ENCODE results near the gene KLHL29. TPM values are rescaled to one million over a fixed set of nuclear protein-coding genes. Genes with fewer than 3 reads are reported as not detected.

Gene KLHL29
- total RNA-seq, 1 donor from 2014 or later, result 12.9 TPM

- H3K36me3 ChIP-seq, result no peaks in the 10 kb centered on the region
- ATAC-seq (peak; percentile 26 to 48), DNase-seq (no peak)
- no peak overlapping the region for H3K4me3 ChIP-seq
- H3K27ac ChIP-seq, result no peak overlapping the region
- no peaks in the 10 kb centered on the region for H3K27me3 ChIP-seq (ENCODE audit: low read depth)
- TF ChIP-seq, protein P1, sequence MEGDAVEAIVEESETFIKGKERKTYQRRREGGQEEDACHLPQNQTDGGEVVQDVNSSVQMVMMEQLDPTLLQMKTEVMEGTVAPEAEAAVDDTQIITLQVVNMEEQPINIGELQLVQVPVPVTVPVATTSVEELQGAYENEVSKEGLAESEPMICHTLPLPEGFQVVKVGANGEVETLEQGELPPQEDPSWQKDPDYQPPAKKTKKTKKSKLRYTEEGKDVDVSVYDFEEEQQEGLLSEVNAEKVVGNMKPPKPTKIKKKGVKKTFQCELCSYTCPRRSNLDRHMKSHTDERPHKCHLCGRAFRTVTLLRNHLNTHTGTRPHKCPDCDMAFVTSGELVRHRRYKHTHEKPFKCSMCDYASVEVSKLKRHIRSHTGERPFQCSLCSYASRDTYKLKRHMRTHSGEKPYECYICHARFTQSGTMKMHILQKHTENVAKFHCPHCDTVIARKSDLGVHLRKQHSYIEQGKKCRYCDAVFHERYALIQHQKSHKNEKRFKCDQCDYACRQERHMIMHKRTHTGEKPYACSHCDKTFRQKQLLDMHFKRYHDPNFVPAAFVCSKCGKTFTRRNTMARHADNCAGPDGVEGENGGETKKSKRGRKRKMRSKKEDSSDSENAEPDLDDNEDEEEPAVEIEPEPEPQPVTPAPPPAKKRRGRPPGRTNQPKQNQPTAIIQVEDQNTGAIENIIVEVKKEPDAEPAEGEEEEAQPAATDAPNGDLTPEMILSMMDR (IDR thresholded peaks at IDR 0.05), result peak; percentile 30
- H3K9me3 ChIP-seq, result no peaks in the 10 kb centered on the region
- no peaks in the 10 kb centered on the region for H3K4me1 ChIP-seq
- intact Hi-C loops (cut with DNase I), result no loop called here
Measured at GRCh38 chr2:23460228-23460627, 75.2 kb downstream of the KLHL29 start.

- Histone ChIP-seq H3K36me3 (no peaks in the 10 kb centered on the region), H3K27ac (no peak overlapping the region), H3K27me3 (ENCODE audit: low read depth) (no peaks in the 10 kb centered on the region), H3K4me1 (no peaks in the 10 kb centered on the region), H3K9me3 (no peaks in the 10 kb centered on the region), H3K4me3 (no peak overlapping the region)
- ATAC-seq, result no peak
- DNase-seq, result no peak
- TF ChIP-seq, protein P1 (IDR thresholded peaks at IDR 0.05), result no peak
- intact Hi-C loops (cut with DNase I), result no loop called here
Measured at GRCh38 chr2:23460993-23461392, 76.0 kb downstream of the KLHL29 start.

DNA sequence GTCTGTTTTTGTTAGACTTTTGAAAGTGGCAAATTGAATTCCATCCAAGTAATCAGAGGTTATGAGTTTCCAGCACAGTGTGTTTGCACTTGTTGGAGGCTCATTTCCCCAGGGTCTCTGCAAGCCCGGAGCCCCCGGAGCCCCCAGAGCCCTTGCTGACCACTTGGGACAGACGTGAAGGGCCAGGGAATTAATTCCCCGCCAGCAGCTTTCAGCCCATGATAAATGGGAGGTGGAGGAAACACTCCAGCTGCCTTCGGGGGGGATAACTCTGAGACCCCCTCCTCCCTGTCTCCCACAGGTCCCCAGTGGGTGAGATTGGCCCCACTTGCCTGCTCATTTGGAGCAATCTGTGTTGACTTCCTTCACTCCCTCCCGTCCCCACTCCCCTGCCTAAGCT, 79.2 kb downstream of the KLHL29 start:
- Histone ChIP-seq H3K27me3 (ENCODE audit: low read depth) (no peaks in the 10 kb centered on the region), H3K4me1 (no peaks in the 10 kb centered on the region), H3K9me3 (no peaks in the 10 kb centered on the region), H3K36me3 (no peaks in the 10 kb centered on the region), H3K4me3 (no peak overlapping the region), H3K27ac (no peak overlapping the region)
- intact Hi-C loops (cut with DNase I), result no loop called here
- DNase-seq (no peak), ATAC-seq (no peak)
- TF ChIP-seq, protein P1 (IDR thresholded peaks at IDR 0.05), result no peak

GRCh38 chr2:23464905-23465537, 80.0 kb downstream of the KLHL29 start:
- intact Hi-C loops (cut with DNase I), result no loop called here
- ATAC-seq (no peak), DNase-seq (no peak)
- Histone ChIP-seq H3K27ac (no peak overlapping the region), H3K4me1 (no peaks in the 10 kb centered on the region), H3K36me3 (no peaks in the 10 kb centered on the region), H3K4me3 (no peak overlapping the region), H3K9me3 (no peaks in the 10 kb centered on the region), H3K27me3 (ENCODE audit: low read depth) (no peaks in the 10 kb centered on the region)
- TF ChIP-seq, protein P1 (IDR thresholded peaks at IDR 0.05), result no peak

DNA sequence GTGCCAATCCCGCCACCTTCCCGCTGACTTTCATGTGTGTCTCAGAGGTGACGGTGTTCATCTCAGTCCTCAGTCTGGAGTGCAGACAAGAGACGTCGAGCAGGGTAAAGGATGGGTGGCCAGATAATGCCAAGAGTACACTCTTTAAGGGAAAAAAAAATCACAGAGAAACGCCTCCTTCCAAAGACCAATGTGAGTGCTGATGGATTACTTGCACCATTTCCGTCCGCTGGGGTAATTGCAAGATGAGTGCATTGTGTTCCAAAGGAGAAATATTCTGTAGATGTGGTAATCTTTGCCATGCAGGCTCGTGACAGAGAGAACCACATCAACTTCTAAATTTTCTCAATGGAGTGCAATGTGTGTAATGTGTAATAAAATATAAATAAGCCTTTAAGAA, 81.0 kb downstream of the KLHL29 start:
- Histone ChIP-seq H3K4me3 (no peak overlapping the region), H3K9me3 (no peaks in the 10 kb centered on the region), H3K36me3 (no peaks in the 10 kb centered on the region), H3K27me3 (ENCODE audit: low read depth) (no peaks in the 10 kb centered on the region), H3K27ac (no peak overlapping the region), H3K4me1 (no peaks in the 10 kb centered on the region)
- ATAC-seq (peak in 1 of 2 donors; percentile 47), DNase-seq (no peak)
- intact Hi-C loops (cut with DNase I), result no loop called here
- TF ChIP-seq, protein P1 (IDR thresholded peaks at IDR 0.05), result no peak
